ENCODE measurements around the gene SNRNP35. TPM values are rescaled to one million over a fixed set of nuclear protein-coding genes. Genes with fewer than 3 reads are reported as not detected.
A peak's percentile ranks its signal among the peaks of the same experiment; 100 is the strongest.

SNRNP35 gene
- total and polyA plus RNA-seq, 4 donors: 9.0 to 13.3 (median 11.1) TPM

DNA sequence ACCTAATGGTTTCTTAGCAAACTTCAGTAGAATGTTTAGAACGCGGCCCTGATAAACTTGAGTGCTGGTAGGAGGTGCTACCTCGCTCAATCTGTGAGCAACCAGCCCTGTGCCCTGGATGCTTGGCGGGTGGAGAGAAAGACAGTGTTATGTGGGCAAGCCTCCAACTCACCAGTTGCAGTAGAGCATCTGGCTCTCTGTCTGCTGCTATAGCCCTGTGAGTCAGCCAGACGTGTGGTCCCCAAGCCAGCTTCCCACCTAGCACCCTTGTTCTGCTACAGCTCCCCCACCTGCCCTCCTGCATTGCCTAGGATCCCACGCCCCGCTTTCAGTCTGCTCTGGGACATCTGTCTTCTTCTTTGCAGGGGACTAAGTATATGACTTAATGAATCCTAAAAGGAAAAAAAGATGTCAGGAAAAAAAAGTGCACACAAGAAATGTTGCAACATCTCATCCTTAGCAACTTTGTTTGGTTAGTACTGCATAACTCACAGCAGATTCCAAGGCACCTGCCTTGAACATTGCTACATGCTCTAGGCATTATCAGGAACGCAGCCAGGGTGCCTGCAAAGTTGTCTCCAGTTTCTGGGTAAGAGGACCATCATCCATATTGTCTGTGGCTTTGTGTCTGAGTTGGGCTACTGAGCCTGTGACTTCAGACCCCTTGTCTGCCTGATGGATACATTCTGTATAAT lies 13.6 kb downstream of the SNRNP35 start:
- no peaks in the 10 kb centered on the region for H3K27me3 ChIP-seq (ENCODE audit: control insufficient read depth in 4 of 4, insufficient read depth in 4 of 4, low read length in 3 of 4)
- H3K36me3 ChIP-seq (ENCODE audit: control insufficient read depth in 4 of 4, insufficient read depth in 3 of 4, low read depth in 1 of 4, low read length in 3 of 4): peaks cover 0 to 12% (median 1%) of the 10 kb centered on the region in 4 donors
- H3K9ac ChIP-seq (ENCODE audit: low read depth in 1 of 2, low read length in 2 of 2): no peak overlapping the region
- no peaks in the 10 kb centered on the region for H3K9me3 ChIP-seq (ENCODE audit: control insufficient read depth in 4 of 4, low read length in 3 of 4)
- H3K4me1 ChIP-seq (ENCODE audit: control insufficient read depth in 4 of 4, insufficient read depth in 4 of 4, low read length in 3 of 4): peaks cover 0 to 12% (median 3%) of the 10 kb centered on the region in 4 donors
- TF ChIP-seq JUND (IDR thresholded peaks at IDR 0.05) (no peak), EGR1 (IDR thresholded peaks at IDR 0.05; ENCODE audit: low read depth in 2 of 2) (no peak), NR2F2 (IDR thresholded peaks at IDR 0.05) (no peak)
- no peak overlapping the region for H3K4me3 ChIP-seq (ENCODE audit: low read depth in 1 of 3, low read length in 3 of 3)
- no peak overlapping the region for H3K27ac ChIP-seq (ENCODE audit: low read depth in 1 of 2, low read length in 2 of 2)
- no peak for DNase-seq (ENCODE audit: low spot score)
- 92% methylated on average over 8 of the region's 8 CpGs for WGBS

GRCh38 chr12:123472438-123472849 lies 14.5 kb downstream of the SNRNP35 start:
- DNase-seq (ENCODE audit: low spot score): peak; percentile 54
- H3K4me1 ChIP-seq (ENCODE audit: control insufficient read depth in 4 of 4, insufficient read depth in 4 of 4, low read length in 3 of 4): peaks cover 0 to 12% (median 3%) of the 10 kb centered on the region in 4 donors
- H3K9ac ChIP-seq (ENCODE audit: low read depth in 1 of 2, low read length in 2 of 2): no peak overlapping the region
- H3K27me3 ChIP-seq (ENCODE audit: control insufficient read depth in 4 of 4, insufficient read depth in 4 of 4, low read length in 3 of 4): no peaks in the 10 kb centered on the region
- TF ChIP-seq, protein P1, sequence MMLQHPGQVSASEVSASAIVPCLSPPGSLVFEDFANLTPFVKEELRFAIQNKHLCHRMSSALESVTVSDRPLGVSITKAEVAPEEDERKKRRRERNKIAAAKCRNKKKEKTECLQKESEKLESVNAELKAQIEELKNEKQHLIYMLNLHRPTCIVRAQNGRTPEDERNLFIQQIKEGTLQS (IDR thresholded peaks at IDR 0.05): no peak
- TF ChIP-seq CTCF (IDR thresholded peaks at IDR 0.05; ENCODE audit: low read depth, low read length, missing input control) (no peak), HNF4A (conservative IDR thresholded peaks at IDR 0.05) (no peak), RAD21 (IDR thresholded peaks at IDR 0.05) (no peak), FOXA2 (IDR thresholded peaks at IDR 0.05) (no peak), REST (IDR thresholded peaks at IDR 0.05) (no peak), HNF4G (IDR thresholded peaks at IDR 0.05) (no peak)
- H3K9me3 ChIP-seq (ENCODE audit: control insufficient read depth in 4 of 4, low read length in 3 of 4): no peaks in the 10 kb centered on the region
- H3K27ac ChIP-seq (ENCODE audit: low read depth in 1 of 2, low read length in 2 of 2): no peak overlapping the region
- 48% methylated on average over 12 of the region's 12 CpGs for WGBS
- H3K36me3 ChIP-seq (ENCODE audit: control insufficient read depth in 4 of 4, insufficient read depth in 3 of 4, low read depth in 1 of 4, low read length in 3 of 4): peaks cover 0 to 10% (median 1%) of the 10 kb centered on the region in 4 donors
- H3K4me3 ChIP-seq (ENCODE audit: low read depth in 1 of 3, low read length in 3 of 3): no peak overlapping the region
